ENCODE measurements around the gene SNAP91. TPM values are rescaled to one million over a fixed set of nuclear protein-coding genes. Genes with fewer than 3 reads are reported as not detected.

The SNAP91 gene
- total RNA-seq, 1 donor from 2014 or later: 1.5 TPM

- Mint-ChIP-seq H3K4me1 (ENCODE audit: unreplicated experiment) (peaks cover 7% of the 10 kb centered on the region), H3K4me3 (ENCODE audit: unreplicated experiment) (no peak overlapping the region), H3K36me3 (ENCODE audit: low read depth, unreplicated experiment) (no peaks in the 10 kb centered on the region), H3K9me3 (ENCODE audit: unreplicated experiment) (no peaks in the 10 kb centered on the region), H3K27me3 (ENCODE audit: unreplicated experiment) (peaks cover 3% of the 10 kb centered on the region), H3K27ac (ENCODE audit: unreplicated experiment) (no peak overlapping the region)
- peak; percentile 47 for DNase-seq (ENCODE audit: low spot score)
- TF ChIP-seq CTCF (IDR thresholded peaks at IDR 0.05; ENCODE audit: unreplicated experiment): peak; percentile 90
Observed at GRCh38 chr6:83514866-83515466, 193.9 kb downstream of the SNAP91 start.

GRCh38 chr6:83514466-83514865, 194.4 kb downstream of the SNAP91 start:
- peaks cover 7% of the 10 kb centered on the region for H3K4me1 Mint-ChIP-seq (ENCODE audit: unreplicated experiment)
- TF ChIP-seq CTCF (IDR thresholded peaks at IDR 0.05; ENCODE audit: unreplicated experiment): no peak

GRCh38 chr6:83511901-83512681, 196.8 kb downstream of the SNAP91 start, which contains the start of gene PRSS35:
TSS of gene PRSS35 (plus strand) at chr6:83512534. CDS start at chr6:83523442, 10,908 bp downstream.
- Mint-ChIP-seq H3K9me3 (ENCODE audit: unreplicated experiment) (no peaks in the 10 kb centered on the region), H3K4me3 (ENCODE audit: unreplicated experiment) (peak within 1 kb of the TSS; percentile 87), H3K27ac (ENCODE audit: unreplicated experiment) (no peak within 1 kb of the TSS), H3K4me1 (ENCODE audit: unreplicated experiment) (peaks cover 7% of the 10 kb centered on the region), H3K36me3 (ENCODE audit: low read depth, unreplicated experiment) (no peaks in the 10 kb centered on the region), H3K27me3 (ENCODE audit: unreplicated experiment) (peaks cover 3% of the 10 kb centered on the region)
- DNase-seq (ENCODE audit: low spot score): peak; percentile 78
- peak; percentile 64 for TF ChIP-seq CTCF (IDR thresholded peaks at IDR 0.05; ENCODE audit: unreplicated experiment)

More at GRCh38 chr6:83514466-83514865, 194.4 kb downstream of the SNAP91 start:
- H3K27me3 Mint-ChIP-seq (ENCODE audit: unreplicated experiment): peaks cover 3% of the 10 kb centered on the region
- no peak overlapping the region for H3K4me3 Mint-ChIP-seq (ENCODE audit: unreplicated experiment)
- H3K27ac Mint-ChIP-seq (ENCODE audit: unreplicated experiment): no peak overlapping the region
- no peak for DNase-seq (ENCODE audit: low spot score)
- H3K9me3 Mint-ChIP-seq (ENCODE audit: unreplicated experiment): no peaks in the 10 kb centered on the region
- H3K36me3 Mint-ChIP-seq (ENCODE audit: low read depth, unreplicated experiment): no peaks in the 10 kb centered on the region

GRCh38 chr6:83511266-83511665, 197.6 kb downstream of the SNAP91 start:
- DNase-seq (ENCODE audit: low spot score): no peak
- Mint-ChIP-seq H3K36me3 (ENCODE audit: low read depth, unreplicated experiment) (no peaks in the 10 kb centered on the region), H3K27ac (ENCODE audit: unreplicated experiment) (no peak overlapping the region), H3K4me3 (ENCODE audit: unreplicated experiment) (no peak overlapping the region), H3K9me3 (ENCODE audit: unreplicated experiment) (no peaks in the 10 kb centered on the region), H3K4me1 (ENCODE audit: unreplicated experiment) (peaks cover 7% of the 10 kb centered on the region), H3K27me3 (ENCODE audit: unreplicated experiment) (peaks cover 3% of the 10 kb centered on the region)
- TF ChIP-seq CTCF (IDR thresholded peaks at IDR 0.05; ENCODE audit: unreplicated experiment): no peak

GRCh38 chr6:83510791-83511190, 198.1 kb downstream of the SNAP91 start:
- Mint-ChIP-seq H3K27ac (ENCODE audit: unreplicated experiment) (no peak overlapping the region), H3K27me3 (ENCODE audit: unreplicated experiment) (peaks cover 3% of the 10 kb centered on the region), H3K9me3 (ENCODE audit: unreplicated experiment) (no peaks in the 10 kb centered on the region), H3K4me3 (ENCODE audit: unreplicated experiment) (no peak overlapping the region), H3K36me3 (ENCODE audit: low read depth, unreplicated experiment) (no peaks in the 10 kb centered on the region), H3K4me1 (ENCODE audit: unreplicated experiment) (peaks cover 7% of the 10 kb centered on the region)
- no peak for TF ChIP-seq CTCF (IDR thresholded peaks at IDR 0.05; ENCODE audit: unreplicated experiment)
- no peak for DNase-seq (ENCODE audit: low spot score)
